ENCODE measurements around the gene PHF14. TPM values are rescaled to one million over a fixed set of nuclear protein-coding genes. Genes with fewer than 3 reads are reported as not detected.

Gene PHF14
- total RNA-seq, 1 donor from 2014 or later: 99.4 TPM

DNA sequence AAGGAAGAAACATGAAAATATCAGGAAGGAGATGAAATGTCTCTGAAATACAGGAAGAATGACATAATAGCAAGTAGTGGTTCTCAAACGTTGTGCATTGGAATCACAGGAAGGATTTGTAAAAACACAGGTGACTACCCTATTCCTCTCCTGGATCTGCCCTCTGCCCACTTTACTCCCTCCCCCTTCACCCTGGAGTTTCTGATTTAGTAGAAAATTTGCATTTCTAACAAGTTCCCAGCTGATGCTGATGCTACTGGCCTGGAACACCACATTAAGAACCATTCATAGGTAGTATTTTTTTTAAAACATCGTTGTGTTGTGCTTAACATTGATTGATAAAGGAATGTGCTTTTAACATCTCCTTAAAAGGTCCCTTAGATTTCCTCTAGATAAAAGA, 130.9 kb downstream of the PHF14 start:
- no peak for DNase-seq (ENCODE audit: low spot score)

DNA sequence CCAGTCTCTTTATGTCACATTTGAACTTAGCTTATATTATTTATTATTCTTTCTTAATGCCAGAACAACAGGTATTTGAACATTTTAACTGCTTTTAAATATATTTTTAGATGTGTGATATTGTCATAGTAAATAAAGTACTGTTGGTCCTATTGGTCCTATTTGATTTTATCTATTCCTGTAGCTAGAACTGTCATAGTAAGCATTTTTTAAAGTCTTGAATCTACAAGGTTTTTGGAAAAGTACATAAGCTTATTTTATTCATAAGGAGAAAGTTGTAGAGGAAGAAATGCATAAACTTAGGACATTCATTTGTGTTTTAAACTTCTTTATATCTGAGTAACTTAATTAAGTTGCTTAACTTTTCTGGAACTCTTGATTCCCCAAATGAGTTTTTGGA, 136.0 kb downstream of the PHF14 start:
- DNase-seq (ENCODE audit: low spot score): no peak

DNA sequence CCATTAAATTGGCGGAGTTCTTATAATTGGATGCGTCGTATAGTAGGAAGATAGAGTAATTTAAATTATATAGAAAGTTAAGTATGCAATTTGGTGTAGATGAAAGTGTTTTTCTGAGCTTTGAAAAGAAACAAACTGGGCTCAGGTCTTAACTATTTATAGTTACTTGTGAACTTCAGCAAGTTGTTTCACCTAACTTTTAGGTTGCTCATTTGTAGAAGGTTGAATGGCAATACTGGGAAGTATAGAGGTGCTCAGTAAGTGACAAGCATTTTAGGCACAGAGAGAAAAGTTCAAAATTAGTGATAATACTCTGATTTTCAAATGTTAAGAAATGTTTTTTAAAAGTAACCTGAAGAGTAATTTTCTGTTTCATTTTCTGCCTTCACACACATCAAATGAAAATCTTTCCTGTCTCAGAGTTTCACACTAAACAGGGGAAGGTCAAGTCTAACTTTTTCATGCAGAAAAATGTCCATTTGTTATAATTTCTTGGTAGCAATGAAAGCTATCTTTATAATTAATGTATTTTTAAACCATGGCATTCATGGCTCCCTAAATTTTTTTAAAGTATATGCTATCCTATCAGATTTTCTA, 146.5 kb downstream of the PHF14 start:
- no peak for DNase-seq (ENCODE audit: low spot score)

DNA sequence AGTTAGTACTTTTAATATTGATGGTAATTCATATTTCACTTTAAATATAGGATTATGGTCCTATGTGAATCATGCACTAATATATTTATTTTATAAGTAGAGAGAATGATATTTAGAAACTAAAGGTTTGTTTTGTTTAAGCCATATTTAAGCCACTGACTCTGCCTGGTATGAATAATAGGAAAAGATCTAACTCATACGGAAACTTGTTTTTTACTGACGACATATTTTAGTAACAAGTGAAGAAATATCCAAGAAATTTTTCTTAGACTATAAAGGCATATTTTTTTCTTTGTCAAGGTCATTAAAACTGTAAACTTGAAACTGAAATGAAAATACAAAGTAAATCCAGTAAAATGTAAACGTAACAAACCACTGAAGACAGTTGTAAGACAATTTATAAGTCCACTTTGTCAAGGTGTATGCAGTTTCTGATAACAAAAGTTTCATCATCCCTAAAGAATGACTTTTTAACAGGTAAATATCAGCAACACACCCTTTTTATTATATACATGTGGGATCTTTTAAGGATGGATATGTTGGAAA, 147.1 kb downstream of the PHF14 start:
- DNase-seq (ENCODE audit: low spot score): no peak

DNA sequence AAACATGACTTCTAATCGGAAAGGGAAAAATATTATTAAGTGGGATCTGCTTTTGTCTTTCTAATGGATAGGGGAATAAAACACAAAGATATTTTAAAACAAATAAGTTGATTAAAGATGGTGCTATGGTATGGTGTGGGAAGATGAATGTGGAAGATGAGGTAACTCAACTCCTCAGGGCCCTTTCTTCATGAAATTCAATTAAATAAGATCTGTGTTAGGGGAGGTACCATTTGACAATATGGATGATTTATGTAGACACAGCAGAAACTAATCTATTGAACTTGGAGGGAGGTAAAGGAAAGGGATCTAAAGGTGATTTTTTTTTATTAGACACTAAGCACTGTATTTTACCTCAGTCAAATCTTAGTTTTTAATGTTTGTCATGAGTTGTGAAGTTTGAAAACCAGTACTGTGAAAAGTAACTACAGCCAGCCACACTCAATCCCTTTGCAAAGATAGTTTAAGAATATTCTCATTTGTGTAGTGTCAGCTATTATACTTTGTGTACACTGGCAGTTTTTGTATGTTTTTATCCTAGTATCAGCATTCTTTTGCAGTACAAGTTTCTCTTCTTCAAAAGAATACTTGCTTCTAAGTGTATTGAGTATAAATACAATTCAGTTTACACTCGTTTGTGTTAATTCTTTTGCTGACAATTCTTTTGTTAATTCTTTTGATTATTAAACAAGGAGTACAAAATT, 151.3 kb downstream of the PHF14 start:
- DNase-seq (ENCODE audit: low spot score): no peak

DNA sequence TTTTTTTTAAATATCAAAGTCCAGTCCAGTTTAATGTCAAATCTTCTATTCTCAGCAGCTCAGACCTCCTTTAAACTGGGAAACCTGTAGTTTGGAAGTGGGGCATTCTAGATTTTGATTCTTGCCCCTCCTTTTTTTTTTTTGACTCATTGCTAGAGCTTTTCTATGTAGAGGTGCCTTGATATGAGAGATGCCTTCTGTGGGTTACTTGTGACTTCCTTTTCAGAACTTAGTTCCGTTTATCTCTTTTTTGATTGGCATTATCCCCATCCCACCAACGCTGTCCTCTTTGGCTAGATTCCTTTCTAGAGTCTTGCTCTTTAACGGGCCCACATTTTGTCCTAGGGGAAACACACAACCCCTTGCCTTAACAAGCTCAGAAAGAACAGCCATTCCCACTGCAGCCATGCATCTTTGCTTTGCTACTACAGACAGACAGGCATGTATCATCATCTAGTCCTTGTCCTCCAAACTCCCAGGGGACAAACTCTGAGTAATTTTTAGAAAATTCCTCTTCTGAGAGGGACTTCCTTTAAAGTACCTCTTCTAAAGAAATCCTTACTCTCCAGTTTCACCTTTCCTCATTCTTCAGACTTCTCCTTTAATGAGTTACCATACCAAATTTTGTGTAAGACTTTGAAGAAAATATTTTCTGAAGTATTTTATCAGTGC, 153.6 kb downstream of the PHF14 start:
- no peak for DNase-seq (ENCODE audit: low spot score)

DNA sequence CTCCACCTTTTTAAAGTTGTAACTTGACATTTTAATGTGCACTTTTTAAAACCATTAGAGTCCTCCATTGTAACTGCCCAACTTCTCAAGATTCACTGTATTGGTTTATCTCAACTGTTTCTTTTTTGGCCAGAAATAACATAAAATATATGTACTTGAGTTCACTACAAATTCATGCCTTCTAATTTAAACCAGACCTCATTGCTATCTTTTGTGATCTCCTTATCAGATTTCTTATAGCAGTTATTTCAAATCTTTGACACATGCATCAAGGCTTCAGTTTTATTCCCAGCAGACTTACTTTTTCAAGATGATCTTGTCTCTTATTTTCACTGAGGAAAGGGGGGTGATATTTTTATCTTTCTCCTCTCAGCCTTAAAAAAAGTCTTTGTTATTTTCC, 154.3 kb downstream of the PHF14 start:
- peak; percentile 26 for DNase-seq (ENCODE audit: low spot score)

DNA sequence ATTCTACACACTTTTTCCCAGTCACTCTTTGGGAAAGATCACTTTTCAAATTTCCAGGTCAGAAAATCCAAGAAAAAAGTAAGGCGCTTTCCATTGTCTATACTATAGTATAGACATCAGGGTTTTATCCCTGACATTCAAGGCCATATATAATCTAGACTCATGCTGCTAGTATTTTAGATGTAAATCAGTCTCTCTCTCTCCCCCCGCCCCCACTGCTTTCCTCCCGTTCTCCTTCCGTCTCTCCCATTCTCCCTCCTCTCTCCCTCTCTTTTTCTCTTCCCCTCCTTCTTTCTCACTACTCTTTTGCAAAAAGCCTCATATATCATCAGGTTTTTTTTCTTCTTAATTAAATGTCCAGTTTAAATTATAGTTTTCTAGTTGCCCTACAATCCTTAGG, 154.8 kb downstream of the PHF14 start:
- DNase-seq (ENCODE audit: low spot score): no peak

DNA sequence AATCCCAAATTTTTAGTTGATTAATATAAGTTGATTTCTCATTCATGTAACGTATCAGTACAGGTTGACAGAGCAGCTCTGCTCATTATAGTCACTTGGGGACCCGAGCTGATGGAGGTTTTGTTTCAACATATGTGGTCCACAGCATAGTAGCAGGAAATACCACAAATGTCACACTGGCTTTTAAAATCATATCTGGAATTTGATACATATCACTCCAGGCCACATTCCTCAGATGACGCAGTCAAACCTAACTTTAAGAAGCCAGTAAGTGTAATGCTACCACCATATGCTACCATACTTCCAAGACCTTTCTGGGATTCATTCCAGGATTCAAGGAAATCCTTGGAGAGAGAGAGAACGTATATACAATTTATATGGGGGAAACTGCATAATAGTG, 156.3 kb downstream of the PHF14 start:
- peak; percentile 53 for DNase-seq (ENCODE audit: low spot score)

DNA sequence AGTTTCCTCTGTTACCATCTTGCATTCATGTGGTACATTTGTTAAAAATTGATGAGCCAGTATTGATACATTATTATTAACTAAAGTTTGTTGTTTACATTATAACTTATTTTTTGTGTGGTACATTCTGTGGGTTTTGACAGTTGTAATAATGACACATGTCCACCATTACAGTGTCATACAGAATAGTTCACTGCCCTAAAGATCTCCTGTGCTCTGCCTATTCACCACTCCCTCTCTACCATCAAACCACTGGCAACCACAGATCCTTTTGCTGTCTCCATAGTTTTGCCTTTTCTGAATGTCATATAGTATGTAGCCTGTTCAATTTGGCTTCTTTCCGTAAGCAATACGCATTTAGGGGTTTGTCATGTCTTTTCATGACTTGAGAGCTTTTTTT, 156.9 kb downstream of the PHF14 start:
- no peak for DNase-seq (ENCODE audit: low spot score)

DNA sequence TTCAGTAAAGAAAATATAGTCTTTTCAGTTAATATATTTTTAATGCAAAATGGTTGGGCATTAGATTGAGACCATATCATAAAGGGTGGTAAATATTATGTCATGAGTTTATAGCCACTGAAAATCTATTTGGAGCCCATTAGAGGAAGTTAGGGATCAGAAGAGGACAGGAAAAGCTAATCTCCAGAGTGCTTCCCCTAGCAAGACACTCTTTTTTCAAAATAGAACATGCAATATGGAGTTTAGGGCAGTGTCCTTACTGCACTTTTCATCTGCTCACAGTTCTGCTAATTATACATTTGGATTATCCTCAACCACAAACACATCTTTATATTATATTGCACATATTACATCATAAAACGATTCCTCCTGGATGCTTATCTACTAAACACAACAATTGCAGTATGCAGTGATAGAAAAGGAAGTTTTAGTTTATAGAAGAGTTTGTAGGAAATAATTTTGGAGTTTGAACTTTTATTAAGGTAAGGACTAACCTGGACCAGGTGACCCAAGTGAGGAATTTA, 159.8 kb downstream of the PHF14 start:
- no peak for DNase-seq (ENCODE audit: low spot score)

DNA sequence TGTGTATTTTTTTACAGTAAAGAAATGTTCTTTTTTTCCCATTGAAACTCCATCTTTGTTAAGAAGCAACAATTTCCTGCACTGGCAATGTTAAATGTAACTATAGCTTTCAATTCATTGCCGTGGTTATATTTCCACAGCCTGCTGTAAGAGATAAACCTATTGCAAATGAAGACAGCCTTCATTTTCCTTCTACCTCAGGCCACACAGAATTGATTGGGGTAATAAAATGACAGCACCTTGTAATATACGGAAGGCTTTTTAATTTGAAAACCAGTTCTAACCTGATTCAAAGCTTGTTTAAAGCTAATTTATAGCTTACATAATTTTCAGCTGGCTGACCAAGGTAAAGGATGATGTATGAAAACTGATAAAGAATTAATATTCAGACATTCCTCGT, 161.9 kb downstream of the PHF14 start:
- no peak for DNase-seq (ENCODE audit: low spot score)

DNA sequence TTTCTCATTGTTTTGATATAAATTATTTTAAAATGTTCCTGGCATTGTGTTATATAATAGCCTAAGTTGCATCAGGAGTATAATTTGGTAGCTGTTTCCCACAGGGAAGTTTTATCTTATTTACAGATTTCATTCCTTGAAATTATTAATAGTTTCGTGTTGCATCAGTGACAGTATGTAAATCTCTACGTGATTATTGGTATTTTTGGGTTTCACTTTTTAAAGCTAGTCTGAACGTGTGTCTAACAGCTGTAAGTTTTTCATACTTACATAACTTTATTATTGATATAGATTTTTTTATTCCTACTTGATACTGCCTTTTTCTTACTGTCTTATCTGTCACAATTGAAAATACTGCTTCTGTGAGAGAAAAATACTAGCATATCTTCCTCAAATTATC, 167.9 kb downstream of the PHF14 start:
- no peak for DNase-seq (ENCODE audit: low spot score)

DNA sequence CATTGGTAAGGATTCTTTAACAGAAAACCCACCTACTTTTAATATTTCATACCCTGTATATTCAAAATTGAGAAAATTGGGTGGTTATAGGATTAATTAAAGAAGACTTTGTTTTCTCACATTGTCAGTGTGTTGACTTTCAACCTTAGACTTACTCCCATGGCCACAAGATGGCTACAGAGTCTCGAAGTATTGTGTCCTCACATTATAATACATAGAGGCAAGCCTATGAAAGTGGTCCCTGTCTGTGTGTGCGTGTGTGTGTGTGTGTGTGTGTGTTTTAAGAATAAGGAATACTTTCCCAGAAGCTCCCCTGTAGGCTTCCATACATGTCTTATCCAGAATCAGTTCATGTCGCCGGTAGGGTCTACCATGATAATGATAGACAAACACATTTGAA, 180.0 kb downstream of the PHF14 start:
- DNase-seq (ENCODE audit: low spot score): no peak

DNA sequence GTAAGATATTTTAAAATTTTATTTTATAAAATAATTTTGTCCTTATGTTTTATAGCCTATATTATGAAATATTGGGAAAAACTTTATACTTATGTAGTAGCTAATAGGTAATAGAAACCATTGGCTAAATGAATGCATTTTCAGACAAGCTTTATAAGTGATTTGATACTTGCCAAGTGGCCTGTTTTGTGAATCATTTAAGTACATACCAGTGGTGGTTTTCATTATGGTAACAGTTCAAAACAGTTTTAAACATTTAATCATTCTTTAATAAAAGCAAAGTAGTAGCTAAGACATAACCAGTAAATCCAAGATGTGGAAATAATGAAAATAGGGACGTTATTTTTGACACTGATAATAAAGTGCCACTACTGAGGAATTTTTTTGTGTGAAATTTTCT, 182.2 kb downstream of the PHF14 start:
- no peak for DNase-seq (ENCODE audit: low spot score)

DNA sequence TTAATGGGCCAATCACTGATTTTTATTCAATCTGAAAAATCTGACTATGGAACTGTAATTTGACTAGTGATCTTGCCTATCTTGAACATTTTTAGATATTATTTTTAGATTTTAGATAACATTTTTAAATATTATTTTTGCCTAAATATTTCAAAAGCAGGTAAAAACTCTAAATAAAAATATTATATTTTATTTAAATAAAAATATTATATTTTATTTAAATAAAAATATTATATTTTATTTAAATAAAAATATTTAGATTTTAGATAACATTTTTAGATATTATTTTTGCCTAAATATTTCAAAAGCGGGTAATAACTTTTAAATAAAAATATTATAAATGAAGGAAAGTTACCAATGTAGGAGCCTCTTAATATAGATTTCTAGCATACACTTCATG, 187.8 kb downstream of the PHF14 start:
- no peak for DNase-seq (ENCODE audit: low spot score)

DNA sequence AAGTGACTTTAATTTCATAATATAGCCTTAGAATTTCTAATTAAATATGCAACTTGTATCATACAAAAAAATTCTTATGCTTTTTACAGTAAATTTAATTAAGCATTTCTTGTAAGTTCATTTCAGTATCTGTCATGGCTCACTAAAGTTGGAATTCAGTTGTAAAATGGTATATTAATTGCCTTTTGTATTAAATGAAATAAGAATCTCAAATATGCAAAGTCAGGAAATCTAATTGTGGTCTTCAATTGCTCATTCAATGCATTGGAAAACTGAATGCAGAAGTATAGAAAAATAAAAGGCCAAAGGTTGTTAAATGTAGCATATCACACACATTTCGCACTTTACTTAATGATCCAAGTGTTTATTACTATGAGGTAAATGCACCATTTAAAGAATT, 189.5 kb downstream of the PHF14 start:
- DNase-seq (ENCODE audit: low spot score): no peak

DNA sequence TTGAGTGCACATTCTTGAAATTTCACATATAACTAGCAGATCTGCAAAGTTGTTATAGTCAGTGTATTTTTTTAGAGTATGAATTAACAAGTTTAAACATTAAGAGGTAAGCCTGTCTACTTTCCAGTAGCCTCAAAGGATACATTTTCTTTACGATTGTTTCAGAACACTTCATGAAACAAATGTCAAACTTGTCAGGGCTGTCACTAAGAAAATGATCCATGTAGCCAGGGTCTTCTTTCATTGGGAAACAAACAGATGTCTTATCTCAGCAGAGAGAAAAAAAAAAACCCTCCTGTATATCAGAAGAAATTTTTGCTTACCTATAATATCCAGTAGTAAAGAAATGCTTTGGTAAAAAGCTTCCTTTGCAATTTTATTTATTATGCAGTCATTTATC, 192.4 kb downstream of the PHF14 start:
- no peak for DNase-seq (ENCODE audit: low spot score)

DNA sequence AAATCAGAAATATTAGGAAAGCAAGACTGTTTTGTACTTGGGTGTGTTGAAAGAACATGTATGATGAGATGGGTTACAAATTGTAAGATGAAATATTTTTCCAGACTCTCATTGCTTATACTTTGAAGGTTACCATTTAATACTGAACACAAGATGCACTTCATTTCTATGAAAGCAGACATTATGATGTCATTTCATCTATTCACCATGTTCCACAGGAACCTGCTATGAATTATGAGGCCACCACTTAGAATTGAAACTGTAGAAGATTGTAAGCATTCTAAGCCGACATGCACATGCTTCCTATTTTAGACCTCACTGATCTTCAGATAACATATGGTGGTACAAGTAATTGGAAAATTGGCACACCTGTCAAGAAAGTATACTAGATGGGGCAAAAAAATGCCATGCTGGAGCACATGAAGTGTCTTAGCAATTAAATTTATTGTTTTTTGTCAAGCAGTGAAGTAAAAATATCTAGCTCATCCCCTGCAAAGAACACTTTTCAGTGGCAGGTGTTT, 195.0 kb downstream of the PHF14 start:
- no peak for DNase-seq (ENCODE audit: low spot score)

DNA sequence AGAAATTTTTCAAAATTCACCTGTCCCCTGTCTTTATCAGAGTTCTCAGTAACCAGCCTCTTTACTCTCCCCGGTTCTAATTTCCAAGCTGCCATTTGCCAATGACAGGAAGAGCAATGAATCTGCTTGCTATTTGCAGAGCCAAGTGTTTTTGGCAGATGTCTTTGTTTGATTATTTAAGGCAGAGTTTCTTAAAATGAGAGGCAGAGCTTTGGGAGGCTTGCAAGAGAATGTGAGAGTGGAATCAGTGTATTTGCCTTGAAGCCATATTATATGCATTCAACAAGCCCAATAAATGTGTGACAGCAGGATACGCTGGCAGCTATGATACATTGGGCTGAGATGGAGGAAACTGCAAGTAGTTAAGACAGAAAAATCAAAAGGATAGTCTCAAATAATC, 196.5 kb downstream of the PHF14 start:
- no peak for DNase-seq (ENCODE audit: low spot score)

DNA sequence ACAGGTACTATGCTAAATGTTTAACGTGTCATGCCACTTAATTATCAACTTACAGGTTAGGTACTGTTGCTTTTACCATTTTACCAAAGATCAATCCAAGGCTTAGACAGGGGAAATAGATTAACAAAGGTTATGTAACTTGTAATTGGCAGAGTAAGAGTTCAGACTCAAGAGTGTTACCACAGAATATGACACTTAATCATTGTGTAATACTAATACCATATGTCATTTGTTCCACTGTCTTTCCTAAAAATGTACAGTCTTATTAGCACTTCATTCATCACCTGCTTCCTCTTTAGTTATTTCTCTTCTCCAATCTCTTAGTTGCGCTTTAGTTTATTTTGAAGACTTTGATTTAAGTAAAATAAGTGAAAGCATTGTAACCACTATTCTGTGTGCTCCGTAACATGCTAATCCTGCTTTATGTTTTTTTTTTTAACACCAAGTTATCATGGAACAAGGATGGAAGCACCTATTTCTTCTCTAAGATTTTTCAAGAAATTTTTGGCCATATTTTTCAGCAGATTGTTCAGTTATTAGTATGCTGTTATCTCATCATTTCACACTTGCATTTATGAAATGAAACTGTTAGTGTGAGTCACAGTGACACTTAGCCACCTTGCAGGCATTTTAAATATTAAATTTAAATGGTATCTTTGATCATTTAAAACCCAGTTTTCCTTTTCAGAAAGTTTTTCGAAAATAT, 197.3 kb downstream of the PHF14 start:
- DNase-seq (ENCODE audit: low spot score): no peak
